Measurements from ENCODE around the gene IGFBP3.

IGFBP3 gene

DNA sequence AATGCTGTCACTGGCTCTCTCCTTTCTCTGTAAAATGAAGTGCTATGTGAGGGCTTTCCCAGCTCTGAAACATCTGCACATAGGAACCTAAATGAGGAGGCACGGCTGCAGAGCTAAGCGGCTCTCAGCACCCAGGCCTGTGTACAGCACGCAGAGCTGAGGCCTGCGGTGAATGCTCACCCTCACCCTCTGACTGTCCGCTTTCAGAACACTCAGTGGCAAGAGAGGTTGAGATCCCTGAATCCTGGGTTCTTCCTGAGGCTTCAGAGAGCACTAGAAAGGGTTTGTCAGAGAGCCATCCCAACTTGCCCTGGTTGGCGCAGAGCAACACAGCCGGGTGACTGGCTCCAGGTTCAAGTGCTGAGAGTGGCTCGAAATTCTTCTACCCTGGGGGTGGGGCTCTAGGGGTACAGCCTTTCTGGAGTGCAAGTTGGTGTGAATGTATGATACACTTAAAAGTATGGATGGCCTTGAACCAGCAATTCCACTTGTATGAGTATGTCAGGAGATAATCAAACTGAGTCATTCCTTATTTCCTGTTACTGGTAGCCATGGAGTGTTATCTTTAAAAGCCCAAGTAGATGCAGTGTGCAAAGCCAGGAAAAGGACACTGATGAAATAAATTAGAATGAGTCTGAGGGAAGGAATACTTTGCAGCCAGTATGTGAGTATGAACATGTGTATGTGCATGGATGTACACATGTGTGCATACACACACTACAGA is 46.5 kb downstream of the IGFBP3 start:
- TF ChIP-seq SIN3A (IDR thresholded peaks at IDR 0.05; ENCODE audit: borderline replicate concordance, insufficient read depth, low read length) (no peak), POLR2AphosphoS5 (IDR thresholded peaks at IDR 0.05; ENCODE audit: low read depth, low read length) (no peak), TAF1 (IDR thresholded peaks at IDR 0.05; ENCODE audit: borderline replicate concordance, insufficient read depth, low read length) (no peak), FOXP2 (optimal IDR thresholded peaks at IDR 0.05; ENCODE audit: borderline replicate concordance, extremely low read depth, extremely low read length, insufficient read depth) (no peak)
- TF ChIP-seq, protein P1, sequence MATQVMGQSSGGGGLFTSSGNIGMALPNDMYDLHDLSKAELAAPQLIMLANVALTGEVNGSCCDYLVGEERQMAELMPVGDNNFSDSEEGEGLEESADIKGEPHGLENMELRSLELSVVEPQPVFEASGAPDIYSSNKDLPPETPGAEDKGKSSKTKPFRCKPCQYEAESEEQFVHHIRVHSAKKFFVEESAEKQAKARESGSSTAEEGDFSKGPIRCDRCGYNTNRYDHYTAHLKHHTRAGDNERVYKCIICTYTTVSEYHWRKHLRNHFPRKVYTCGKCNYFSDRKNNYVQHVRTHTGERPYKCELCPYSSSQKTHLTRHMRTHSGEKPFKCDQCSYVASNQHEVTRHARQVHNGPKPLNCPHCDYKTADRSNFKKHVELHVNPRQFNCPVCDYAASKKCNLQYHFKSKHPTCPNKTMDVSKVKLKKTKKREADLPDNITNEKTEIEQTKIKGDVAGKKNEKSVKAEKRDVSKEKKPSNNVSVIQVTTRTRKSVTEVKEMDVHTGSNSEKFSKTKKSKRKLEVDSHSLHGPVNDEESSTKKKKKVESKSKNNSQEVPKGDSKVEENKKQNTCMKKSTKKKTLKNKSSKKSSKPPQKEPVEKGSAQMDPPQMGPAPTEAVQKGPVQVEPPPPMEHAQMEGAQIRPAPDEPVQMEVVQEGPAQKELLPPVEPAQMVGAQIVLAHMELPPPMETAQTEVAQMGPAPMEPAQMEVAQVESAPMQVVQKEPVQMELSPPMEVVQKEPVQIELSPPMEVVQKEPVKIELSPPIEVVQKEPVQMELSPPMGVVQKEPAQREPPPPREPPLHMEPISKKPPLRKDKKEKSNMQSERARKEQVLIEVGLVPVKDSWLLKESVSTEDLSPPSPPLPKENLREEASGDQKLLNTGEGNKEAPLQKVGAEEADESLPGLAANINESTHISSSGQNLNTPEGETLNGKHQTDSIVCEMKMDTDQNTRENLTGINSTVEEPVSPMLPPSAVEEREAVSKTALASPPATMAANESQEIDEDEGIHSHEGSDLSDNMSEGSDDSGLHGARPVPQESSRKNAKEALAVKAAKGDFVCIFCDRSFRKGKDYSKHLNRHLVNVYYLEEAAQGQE (IDR thresholded peaks at IDR 0.05; ENCODE audit: insufficient read depth in 1 of 2, low read depth in 2 of 2, low read length in 2 of 2) = no peak

DNA sequence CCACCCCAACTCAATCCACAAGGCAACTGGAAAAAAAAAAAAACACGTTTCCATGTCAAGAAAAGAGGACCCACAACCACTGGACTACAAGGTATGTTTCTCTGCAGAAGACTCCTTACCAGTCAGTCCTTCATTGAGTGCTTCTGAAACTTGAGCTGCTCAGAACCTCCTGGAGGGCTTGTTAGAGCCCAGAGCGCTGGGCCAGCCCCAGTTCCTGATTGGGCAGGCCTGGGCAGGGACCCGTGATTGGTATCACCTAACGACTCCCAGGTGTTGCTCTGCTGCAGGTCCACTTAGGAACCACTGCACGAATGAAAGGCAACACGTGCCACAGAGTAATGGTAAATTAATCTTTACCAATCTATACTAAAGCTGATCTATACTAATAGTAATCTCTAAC is 47.7 kb downstream of the IGFBP3 start:
- TF ChIP-seq TAF1 (IDR thresholded peaks at IDR 0.05; ENCODE audit: borderline replicate concordance, insufficient read depth, low read length) = no peak
- TF ChIP-seq, protein P1 (IDR thresholded peaks at IDR 0.05; ENCODE audit: insufficient read depth in 1 of 2, low read depth in 2 of 2, low read length in 2 of 2) = no peak
- TF ChIP-seq FOXP2 (optimal IDR thresholded peaks at IDR 0.05; ENCODE audit: borderline replicate concordance, extremely low read depth, extremely low read length, insufficient read depth) = no peak
- TF ChIP-seq POLR2AphosphoS5 (IDR thresholded peaks at IDR 0.05; ENCODE audit: low read depth, low read length) = no peak
- no peak for TF ChIP-seq SIN3A (IDR thresholded peaks at IDR 0.05; ENCODE audit: borderline replicate concordance, insufficient read depth, low read length)

DNA sequence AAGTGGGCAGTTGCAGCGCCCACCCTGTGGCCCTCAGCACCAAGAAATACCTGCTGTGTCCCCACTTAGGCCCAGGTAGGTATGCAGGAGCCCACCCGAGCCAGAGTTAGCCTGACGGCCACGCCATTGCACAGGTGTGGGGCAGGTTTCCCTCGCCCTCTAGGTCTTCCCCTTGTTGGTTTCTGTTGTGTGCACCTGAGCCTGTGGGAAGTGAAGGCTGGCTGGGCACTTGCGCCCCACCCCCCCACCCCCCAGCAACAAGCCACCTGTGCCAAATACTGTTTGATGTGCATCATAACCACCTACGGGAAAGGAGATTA is 48.1 kb downstream of the IGFBP3 start, which contains the start of gene CCDC201:
CCDC201 (minus strand) TSS at position 48 of the 320 bp plus-strand sequence. CDS start 75 bp downstream, outside the sequence.
- TF ChIP-seq POLR2AphosphoS5 (IDR thresholded peaks at IDR 0.05; ENCODE audit: low read depth, low read length) = no peak

DNA sequence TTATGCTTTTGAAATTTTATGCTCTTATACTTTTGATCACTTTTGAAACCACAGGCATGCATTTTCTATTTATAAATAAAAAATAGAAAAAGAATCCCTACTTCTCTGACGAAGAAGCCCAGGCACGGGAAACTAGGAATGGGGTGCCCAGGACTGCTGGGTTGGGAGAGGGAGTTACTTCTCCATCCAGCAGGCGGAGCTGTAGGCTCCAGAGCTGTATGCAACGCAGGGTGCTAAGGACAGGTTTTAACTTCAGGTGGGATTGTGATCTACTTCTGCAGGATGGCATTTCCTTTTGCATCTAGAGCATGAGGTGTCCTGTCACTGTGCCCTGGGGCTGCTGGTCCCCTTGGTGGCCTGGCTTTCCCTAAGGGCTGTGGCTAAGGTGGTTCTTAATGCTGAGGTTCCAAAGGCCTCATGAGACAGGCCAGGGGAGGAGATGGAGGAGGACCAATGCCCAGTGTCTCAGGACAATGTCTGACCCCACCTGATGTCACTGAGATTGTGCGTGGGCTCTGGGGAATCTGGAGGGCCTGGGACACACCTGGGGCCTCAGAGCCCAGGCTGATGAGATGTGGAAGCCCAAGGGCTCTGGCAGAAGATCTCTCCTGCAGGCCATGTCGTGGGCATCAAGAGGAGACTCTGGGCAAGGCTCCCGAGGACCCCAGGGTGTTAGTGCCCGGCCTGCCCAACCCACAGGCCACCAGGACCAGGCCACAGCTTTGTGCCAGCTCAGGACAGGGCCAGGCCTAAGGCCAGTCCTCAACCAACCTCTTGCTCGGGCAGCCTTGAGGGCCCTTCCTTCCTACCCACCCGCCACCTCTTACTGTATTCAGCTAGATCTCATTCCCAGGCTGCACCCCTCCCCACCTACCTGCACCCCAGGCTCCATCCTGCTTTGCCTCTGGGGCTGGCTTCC is 48.7 kb downstream of the IGFBP3 start:
- TF ChIP-seq POLR2AphosphoS5 (IDR thresholded peaks at IDR 0.05; ENCODE audit: low read depth, low read length) (no peak), SIN3A (IDR thresholded peaks at IDR 0.05; ENCODE audit: borderline replicate concordance, insufficient read depth, low read length) (no peak), FOXP2 (optimal IDR thresholded peaks at IDR 0.05; ENCODE audit: borderline replicate concordance, extremely low read depth, extremely low read length, insufficient read depth) (no peak), TAF1 (IDR thresholded peaks at IDR 0.05; ENCODE audit: borderline replicate concordance, insufficient read depth, low read length) (no peak)
- TF ChIP-seq, protein P1 (IDR thresholded peaks at IDR 0.05; ENCODE audit: insufficient read depth in 1 of 2, low read depth in 2 of 2, low read length in 2 of 2) = no peak

DNA sequence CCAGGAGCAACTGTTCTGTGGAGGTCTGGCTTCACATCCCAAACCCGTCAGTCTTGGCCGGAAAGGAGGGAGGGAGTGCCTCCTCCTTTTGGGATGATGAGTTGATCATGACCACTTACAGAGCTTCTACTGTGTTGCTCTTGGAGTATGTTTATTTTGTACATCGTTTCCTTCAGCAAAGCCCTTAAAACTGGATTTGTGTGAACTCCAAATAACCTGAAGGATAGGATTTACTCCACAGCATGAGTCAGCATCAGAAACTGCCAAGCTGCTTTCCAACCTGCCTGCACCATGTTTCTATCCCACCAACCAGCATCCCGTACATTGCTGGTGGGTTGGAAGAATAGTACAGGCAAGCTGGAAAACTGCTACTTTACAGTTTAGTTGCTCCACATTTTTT is 51.6 kb downstream of the IGFBP3 start:
- TF ChIP-seq, protein P1 (IDR thresholded peaks at IDR 0.05; ENCODE audit: insufficient read depth in 1 of 2, low read depth in 2 of 2, low read length in 2 of 2) = no peak
- TF ChIP-seq SIN3A (IDR thresholded peaks at IDR 0.05; ENCODE audit: borderline replicate concordance, insufficient read depth, low read length) = no peak
- TF ChIP-seq FOXP2 (optimal IDR thresholded peaks at IDR 0.05; ENCODE audit: borderline replicate concordance, extremely low read depth, extremely low read length, insufficient read depth) = no peak
- TF ChIP-seq TAF1 (IDR thresholded peaks at IDR 0.05; ENCODE audit: borderline replicate concordance, insufficient read depth, low read length) = no peak
- no peak for TF ChIP-seq POLR2AphosphoS5 (IDR thresholded peaks at IDR 0.05; ENCODE audit: low read depth, low read length)
